GM21360 (cell line): ENCODE results near the gene RNU6-8.

ENCODE experiments used
- ATAC-seq: cut with Tn5 transposase; IDR thresholded peaks from one replicate; pipeline ENCODE4 v1.9.1; 2021; ENCODE audit warnings: mild to moderate bottlenecking, moderate library complexity; ENCODE audit not compliant: unreplicated experiment

Gene RNU6-8

DNA sequence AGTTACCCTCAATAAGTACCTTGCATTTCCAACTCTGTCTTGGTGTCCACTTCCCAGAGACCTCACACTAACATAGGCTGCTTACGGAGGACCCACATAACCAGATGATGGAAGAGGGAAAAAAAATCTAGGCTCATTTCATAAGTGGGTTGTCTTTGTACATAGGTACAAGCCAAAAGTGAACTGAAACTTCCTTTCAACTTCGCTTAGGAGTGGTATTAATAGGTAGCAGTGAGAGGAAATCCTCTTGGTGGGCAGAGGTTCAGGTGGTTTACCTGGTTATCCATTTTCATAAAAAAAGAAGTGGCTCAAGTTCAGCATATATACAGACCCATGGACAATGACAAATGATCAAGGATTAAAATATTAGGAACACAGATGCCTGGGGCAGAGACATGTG lies 37.0 kb downstream of the RNU6-8 start:
- ATAC-seq = no peak
